HG03095 (cell line): ENCODE data around the gene EPAS1.

Source experiments
- ATAC-seq: cut with Tn5 transposase; IDR thresholded peaks from one replicate; pipeline ENCODE4 v1.9.1; 2021; ENCODE audit warnings: moderate library complexity; ENCODE audit not compliant: unreplicated experiment

The EPAS1 gene

GRCh38 chr2:46273225-46273863 lies 23.9 kb upstream of the EPAS1 start:
- no peak for ATAC-seq

- no peak for ATAC-seq
Measured at GRCh38 chr2:46273919-46274318, 23.3 kb upstream of the EPAS1 start.

GRCh38 chr2:46274586-46274985 lies 22.6 kb upstream of the EPAS1 start:
- ATAC-seq, result no peak

GRCh38 chr2:46275995-46276394 lies 21.2 kb upstream of the EPAS1 start:
- no peak for ATAC-seq

- no peak for ATAC-seq
Measured at GRCh38 chr2:46276642-46277041, 20.6 kb upstream of the EPAS1 start.

- no peak for ATAC-seq
Measured at GRCh38 chr2:46277431-46278190, 19.6 kb upstream of the EPAS1 start.

GRCh38 chr2:46278952-46279351 lies 18.3 kb upstream of the EPAS1 start:
- ATAC-seq, result no peak

- ATAC-seq, result no peak
Measured at GRCh38 chr2:46281939-46282338, 15.3 kb upstream of the EPAS1 start.

GRCh38 chr2:46283693-46284092 lies 13.5 kb upstream of the EPAS1 start:
- no peak for ATAC-seq

- no peak for ATAC-seq
Measured at GRCh38 chr2:46284260-46284659, 12.9 kb upstream of the EPAS1 start.

GRCh38 chr2:46284796-46285195 lies 12.4 kb upstream of the EPAS1 start:
- ATAC-seq, result no peak

GRCh38 chr2:46286715-46287114 lies 10.5 kb upstream of the EPAS1 start:
- ATAC-seq, result no peak

- no peak for ATAC-seq
Measured at GRCh38 chr2:46290078-46290477, 7.1 kb upstream of the EPAS1 start.

- no peak for ATAC-seq
Measured at GRCh38 chr2:46293466-46293865, 3.7 kb upstream of the EPAS1 start.

- no peak for ATAC-seq
Measured at GRCh38 chr2:46294176-46294836, 2.9 kb upstream of the EPAS1 start.

GRCh38 chr2:46296216-46296839 lies 879 bp upstream of the EPAS1 start:
- no peak for ATAC-seq

- peak; percentile 19 for ATAC-seq
Measured at GRCh38 chr2:46297546-46298271, 502 bp downstream of the EPAS1 start.

- ATAC-seq, result no peak
Measured at GRCh38 chr2:46298272-46298521, 990 bp downstream of the EPAS1 start.

- ATAC-seq, result no peak
Measured at GRCh38 chr2:46298522-46299353, 1.5 kb downstream of the EPAS1 start.
